ENCODE data around the gene ARHGEF1. TPM values are rescaled to one million over a fixed set of nuclear protein-coding genes. Genes with fewer than 3 reads are reported as not detected.
"Not testable (repeated sequence)": the region's sequence is repeated elsewhere in the genome, so short reads cannot be mapped to it uniquely, and the experiment has no call there.

The ARHGEF1 gene
- total RNA-seq, 4 donors from 2014 or later: 54.5 to 71.8 (median 59.7) TPM

GRCh38 chr19:41871573-41872383, 11.2 kb upstream of the ARHGEF1 start:
- no peak overlapping the region for H3K27ac ChIP-seq (replicated peaks in 1 of 4)
- H3K36me3 ChIP-seq: peaks cover 10 to 63% (median 56%) of the 10 kb centered on the region in 4 donors
- no peak overlapping the region for H3K4me3 ChIP-seq
- no peak for TF ChIP-seq POLR2A (IDR thresholded peaks at IDR 0.05; ENCODE audit: low read depth)
- peak in 1 of 2 donors; percentile 6 for TF ChIP-seq POLR2AphosphoS5 (IDR thresholded peaks at IDR 0.05)
- TF ChIP-seq CTCF (IDR thresholded peaks at IDR 0.05): no peak
- TF ChIP-seq EP300 (IDR thresholded peaks at IDR 0.05): no peak
- H3K4me1 ChIP-seq: peaks cover 0 to 23% (median 13%) of the 10 kb centered on the region in 4 donors
- 62% methylated on average over 13 of the region's 16 CpGs for WGBS
- no peaks in the 10 kb centered on the region for H3K9me3 ChIP-seq
- H3K27me3 ChIP-seq: no peaks in the 10 kb centered on the region
- DNase-seq (ENCODE audit: extremely low spot score): no peak
- intact Hi-C loops (cut with DNase I): loop anchor here (5.0 kb wide), 2 partner anchors 66 to 86 kb away; partner anchors contain the start of gene RABAC1

- Histone ChIP-seq H3K27me3 (no peaks in the 10 kb centered on the region), H3K4me1 (peaks cover 0 to 18% (median 13%) of the 10 kb centered on the region in 4 donors), H3K9me3 (no peaks in the 10 kb centered on the region), H3K4me3 (no peak overlapping the region), H3K27ac (replicated peaks in 1 of 4) (no peak overlapping the region), H3K36me3 (peaks cover 10 to 57% (median 51%) of the 10 kb centered on the region in 4 donors)
- no peak for DNase-seq (ENCODE audit: extremely low spot score)
- intact Hi-C loops (cut with DNase I): loop anchor here (5.0 kb wide), 2 partner anchors 65 to 85 kb away; partner anchors contain the start of gene RABAC1
- TF ChIP-seq EP300 (IDR thresholded peaks at IDR 0.05): no peak
- TF ChIP-seq CTCF (IDR thresholded peaks at IDR 0.05): no peak
- no peak for TF ChIP-seq POLR2A (IDR thresholded peaks at IDR 0.05; ENCODE audit: low read depth)
- no peak for TF ChIP-seq POLR2AphosphoS5 (IDR thresholded peaks at IDR 0.05)
- 88% methylated on average over 12 of the region's 12 CpGs for whole genome bisulfite sequencing
These were observed 10.6 kb upstream of the ARHGEF1 start for GRCh38 chr19:41872384-41872774.

- Histone ChIP-seq H3K4me1 (peaks cover 0 to 17% (median 10%) of the 10 kb centered on the region in 4 donors), H3K9me3 (no peaks in the 10 kb centered on the region), H3K27ac (replicated peaks in 1 of 4) (no peak overlapping the region), H3K36me3 (peaks cover 10 to 50% (median 47%) of the 10 kb centered on the region in 4 donors), H3K4me3 (no peak overlapping the region), H3K27me3 (no peaks in the 10 kb centered on the region)
- intact Hi-C loops (cut with DNase I): loop anchor here (5.0 kb wide), 2 partner anchors 64 to 84 kb away; partner anchors contain the start of gene RABAC1
- no peak for DNase-seq (ENCODE audit: extremely low spot score)
- WGBS: 51% methylated on average over 18 of the region's 18 CpGs
- TF ChIP-seq EP300 (IDR thresholded peaks at IDR 0.05): no peak
- no peak for TF ChIP-seq POLR2A (IDR thresholded peaks at IDR 0.05; ENCODE audit: low read depth)
- peak; percentile 34 to 61 (median 44) for TF ChIP-seq CTCF (IDR thresholded peaks at IDR 0.05)
- TF ChIP-seq POLR2AphosphoS5 (IDR thresholded peaks at IDR 0.05): peak in 1 of 2 donors; percentile 33
These were observed 10.0 kb upstream of the ARHGEF1 start for GRCh38 chr19:41872775-41873647.

- H3K27me3 ChIP-seq; DNase-seq (ENCODE audit: extremely low spot score); intact Hi-C loops (cut with DNase I); H3K9me3 ChIP-seq; H3K27ac ChIP-seq (replicated peaks in 1 of 4); H3K4me3 ChIP-seq: not testable (repeated sequence)
- Histone ChIP-seq H3K36me3 (peaks cover 0 to 21% (median 19%) of the 10 kb centered on the region in 4 donors), H3K4me1 (peaks cover 0 to 16% (median 4%) of the 10 kb centered on the region in 4 donors)
- 91% methylated on average over 3 of the region's 3 CpGs for WGBS
These were observed 7.0 kb upstream of the ARHGEF1 start for GRCh38 chr19:41875973-41876372.
